NCI-H2107 treated with DMSO at 0.1 percent for 48 hours (cell line): Measurements from ENCODE around the gene CBARP.
"Not testable (repeated sequence)": the region's sequence is repeated elsewhere in the genome, so short reads cannot be mapped to it uniquely, and the experiment has no call there.

ENCODE experiments used
- DNase-seq: peaks from one replicate; lab custom pipeline; 2025; ENCODE audit not compliant: unreplicated experiment; lab: John Stamatoyannopoulos, UW

The CBARP gene

DNA sequence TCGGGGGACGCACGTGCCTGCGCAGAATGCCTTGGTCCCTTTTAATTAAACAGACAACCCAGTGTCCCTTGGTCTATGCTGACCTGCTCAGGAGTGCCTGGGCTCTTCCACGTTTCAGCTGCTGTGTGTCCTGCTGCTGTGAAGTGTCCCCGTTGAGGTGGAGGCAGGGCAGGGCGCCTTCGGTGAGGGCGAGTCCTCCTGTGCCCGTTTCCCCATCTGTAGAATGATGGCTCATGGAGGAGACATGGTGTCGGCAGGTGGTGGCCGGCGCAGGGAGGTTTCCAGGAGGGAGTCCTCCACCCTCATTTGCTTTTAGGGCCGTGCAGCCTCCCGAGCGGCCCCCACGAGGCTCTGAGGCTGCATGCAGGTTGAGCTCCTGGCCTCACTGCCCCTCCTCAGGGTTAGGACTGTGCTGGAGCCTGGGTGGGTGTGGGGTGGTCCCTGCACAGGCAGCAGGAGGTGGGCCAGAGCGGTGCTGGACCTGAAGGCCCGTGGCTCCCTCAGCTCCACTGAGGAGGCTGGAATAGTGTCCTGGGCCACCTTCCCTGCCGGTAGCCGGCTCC lies 23.4 kb downstream of the CBARP start:
- no peak for DNase-seq

DNA sequence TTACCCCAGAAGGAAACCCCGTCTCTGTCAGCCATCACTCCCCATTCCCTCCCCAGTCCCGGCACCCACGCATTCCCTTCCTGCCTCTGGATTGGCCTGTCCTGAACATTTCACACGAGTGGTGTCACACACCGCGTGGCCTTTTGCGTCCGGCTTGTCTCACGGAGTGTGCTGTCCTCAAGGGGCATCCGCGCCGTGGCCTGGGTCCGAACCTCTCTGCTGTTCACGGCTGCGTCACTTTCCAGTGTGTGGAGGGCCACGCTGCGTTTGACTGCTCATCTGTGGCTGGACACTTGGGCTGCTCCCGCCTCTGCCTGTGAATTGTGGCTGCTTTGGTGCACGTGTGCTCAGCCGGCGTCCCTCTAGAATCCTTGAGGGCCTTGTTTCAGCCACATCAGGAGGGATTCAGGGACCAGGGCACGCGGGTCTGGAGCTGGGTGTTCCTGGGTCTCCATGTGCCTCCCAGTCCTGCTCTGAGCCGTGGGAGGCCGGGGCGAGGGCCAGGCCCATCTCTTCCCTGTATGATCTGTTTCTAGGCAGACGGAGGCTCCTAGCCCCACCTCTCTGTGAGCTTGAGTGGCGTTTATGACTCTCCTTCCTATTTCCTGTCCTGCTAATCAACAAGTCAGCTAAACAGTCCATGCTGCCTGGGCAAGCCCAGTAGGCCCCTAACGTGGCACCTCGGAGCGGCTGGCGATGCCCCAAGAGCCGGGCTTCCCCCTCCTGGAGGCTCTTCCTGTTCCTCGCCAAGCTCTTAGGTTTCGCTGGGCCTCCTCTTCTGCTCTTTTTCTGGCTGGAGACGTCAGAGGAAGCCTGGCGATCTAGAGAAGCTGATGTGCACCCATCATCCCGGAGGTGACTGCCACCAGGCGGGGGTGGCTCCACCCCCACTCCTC lies 24.2 kb downstream of the CBARP start:
- no peak for DNase-seq

- DNase-seq = no peak
Observed at GRCh38 chr19:1211494-1212234, 26.1 kb downstream of the CBARP start.

DNA sequence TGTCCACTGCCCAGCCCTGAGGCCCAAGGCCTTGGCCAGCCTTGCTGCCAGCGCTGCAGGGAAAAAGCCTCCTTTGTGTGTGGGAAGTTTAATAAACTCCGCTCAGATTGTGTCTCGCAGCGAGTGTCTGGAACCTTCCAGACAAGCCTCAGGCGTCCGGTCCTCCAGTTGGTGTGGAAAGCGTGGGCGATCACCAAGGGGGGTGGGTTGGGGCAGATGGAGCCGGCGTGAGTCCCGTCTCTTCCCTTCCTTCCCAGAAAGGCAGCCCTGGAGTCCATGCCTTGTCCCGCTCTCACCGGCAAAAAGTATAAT lies 27.6 kb downstream of the CBARP start:
- DNase-seq = no peak

DNA sequence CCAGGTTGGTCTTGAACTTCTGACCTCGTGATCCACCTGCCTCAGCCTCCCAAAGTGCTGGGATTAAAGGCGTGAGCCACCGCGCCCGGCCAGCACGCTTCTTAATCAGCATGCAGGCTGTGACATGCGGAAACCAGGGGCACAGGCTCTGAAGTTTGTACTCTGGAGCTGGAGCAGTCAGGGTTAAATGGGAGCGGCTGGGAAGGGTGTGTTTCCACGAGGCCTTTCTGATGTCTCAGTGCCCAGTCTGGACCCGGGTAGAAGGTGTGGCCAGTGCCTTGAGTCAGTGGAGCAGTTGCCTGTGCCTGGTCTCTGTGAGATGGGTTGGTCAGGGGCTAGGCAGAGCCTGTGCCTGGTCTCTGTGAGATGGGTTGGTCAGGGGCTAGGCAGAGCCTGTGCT lies 29.0 kb downstream of the CBARP start:
- not testable (repeated sequence) for DNase-seq

DNA sequence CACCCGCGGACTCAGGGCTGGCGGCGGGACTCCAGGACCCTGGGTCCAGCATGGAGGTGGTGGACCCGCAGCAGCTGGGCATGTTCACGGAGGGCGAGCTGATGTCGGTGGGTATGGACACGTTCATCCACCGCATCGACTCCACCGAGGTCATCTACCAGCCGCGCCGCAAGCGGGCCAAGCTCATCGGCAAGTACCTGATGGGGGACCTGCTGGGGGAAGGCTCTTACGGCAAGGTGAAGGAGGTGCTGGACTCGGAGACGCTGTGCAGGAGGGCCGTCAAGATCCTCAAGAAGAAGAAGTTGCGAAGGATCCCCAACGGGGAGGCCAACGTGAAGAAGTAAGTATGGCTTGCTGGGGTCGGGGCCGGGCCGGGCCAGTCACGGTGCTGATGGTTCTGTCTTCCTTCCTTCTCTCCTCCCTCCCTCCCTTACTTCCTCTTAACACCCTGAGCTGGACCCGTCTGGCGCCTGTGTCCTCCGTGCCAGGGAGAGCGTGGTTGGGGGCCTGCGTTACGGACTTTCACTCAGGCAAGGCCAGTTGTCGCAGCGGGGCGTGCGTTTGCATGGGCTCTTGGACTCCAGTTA lies 30.8 kb downstream of the CBARP start:
- DNase-seq = no peak

GRCh38 chr19:1206150-1206863 lies 31.5 kb downstream of the CBARP start:
- no peak for DNase-seq

DNA sequence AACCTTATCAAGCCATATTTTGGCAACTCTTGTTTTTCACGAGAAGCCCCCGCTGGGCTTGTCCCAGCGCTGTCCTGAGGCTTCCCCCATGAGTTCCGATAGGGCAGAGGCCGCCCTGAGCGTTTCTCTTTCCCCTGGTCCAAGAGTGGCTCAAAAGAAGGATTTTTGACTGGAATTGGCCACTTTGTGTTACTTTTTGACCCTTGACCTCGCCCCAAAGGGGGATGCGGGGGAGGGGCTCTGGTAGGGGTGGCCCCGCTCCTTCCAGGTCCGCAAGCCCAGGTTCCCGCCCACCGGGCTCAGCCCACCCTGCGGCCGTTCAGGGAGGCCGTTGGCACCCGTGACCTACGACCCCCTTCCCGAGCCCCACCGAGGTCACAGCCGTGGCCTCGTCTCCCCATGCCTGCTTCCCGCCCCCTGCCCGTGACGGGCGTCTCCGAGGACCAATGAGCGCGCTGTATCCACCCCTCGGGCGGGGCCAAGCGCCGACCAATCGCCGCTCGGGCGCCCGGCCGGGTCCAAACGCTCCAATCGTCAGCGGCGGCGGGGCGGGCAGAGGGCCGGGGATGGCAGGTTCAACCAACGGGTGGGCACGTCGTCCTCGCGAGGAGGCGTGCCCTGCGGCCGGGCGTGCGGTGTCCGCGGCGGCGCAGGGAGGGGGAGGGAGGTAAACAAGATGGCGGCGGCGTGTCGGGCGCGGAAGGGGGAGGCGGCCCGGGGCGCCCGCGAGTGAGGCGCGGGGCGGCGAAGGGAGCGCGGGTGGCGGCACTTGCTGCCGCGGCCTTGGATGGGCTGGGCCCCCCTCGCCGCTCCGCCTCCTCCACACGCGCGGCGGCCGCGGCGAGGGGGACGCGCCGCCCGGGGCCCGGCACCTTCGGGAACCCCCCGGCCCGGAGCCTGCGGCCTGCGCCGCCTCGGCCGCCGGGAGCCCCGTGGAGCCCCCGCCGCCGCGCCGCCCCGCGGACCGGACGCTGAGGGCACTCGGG lies 32.4 kb downstream of the CBARP start, which contains the start of gene STK11:
TSS of gene STK11 (plus strand) at position 665 of the 986 bp plus-strand sequence. CDS start 1,136 bp downstream, outside the sequence.
- peak; percentile 78 for DNase-seq

DNA sequence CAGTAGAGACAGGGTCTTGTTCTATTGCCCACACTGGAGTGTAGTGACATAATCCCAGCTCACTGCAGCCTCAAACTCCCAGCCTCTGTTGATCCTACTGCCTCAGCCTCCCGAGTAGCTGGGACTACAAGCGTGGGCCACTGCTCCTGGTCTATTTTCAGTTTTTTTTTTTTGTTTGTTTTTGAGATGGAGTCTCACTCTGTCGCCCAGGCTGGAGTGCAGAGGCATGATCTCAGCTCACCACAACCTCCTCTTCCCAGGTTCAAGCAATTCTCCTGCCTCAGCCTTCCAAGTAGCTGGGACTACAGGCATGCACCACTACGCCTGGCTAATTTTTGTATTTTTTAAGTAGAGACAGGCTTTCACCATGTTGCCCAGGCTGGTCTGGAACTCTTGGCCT lies 37.2 kb downstream of the CBARP start:
- not testable (repeated sequence) for DNase-seq

- DNase-seq = no peak
Observed at GRCh38 chr19:1199531-1199930, 38.3 kb downstream of the CBARP start.

GRCh38 chr19:1189419-1189818 lies 48.4 kb downstream of the CBARP start:
- DNase-seq = no peak

DNA sequence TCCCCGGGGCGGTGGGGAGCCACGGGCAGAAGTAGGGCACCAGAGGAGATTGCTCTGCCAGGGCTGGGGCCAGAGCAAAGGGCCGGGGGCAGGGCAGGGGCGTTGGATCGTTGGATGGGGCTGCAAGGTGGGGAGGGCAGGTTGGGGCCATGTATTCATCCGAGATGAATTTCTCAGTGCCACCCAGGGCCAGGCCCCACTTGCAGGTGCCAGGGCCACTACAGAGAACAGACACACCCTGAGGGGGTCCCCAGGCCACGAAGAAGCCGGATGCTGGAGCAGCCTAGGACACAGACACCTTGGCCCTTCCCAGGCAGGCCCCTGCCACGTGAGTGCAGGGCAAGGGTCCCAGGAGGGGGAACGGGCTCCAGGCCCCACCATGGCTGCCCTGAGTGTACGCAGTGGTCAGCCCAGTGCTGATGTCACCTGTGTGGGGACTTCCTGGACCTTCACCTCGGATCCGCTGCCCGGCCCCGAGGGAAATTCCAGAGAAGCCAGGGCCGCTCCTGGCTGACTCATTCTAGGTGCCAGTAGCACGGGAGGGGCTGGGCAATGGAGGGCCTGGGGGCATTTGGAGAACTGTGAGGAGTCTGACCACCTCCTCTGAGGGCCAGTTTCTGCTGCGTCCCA lies 54.1 kb downstream of the CBARP start:
- DNase-seq = no peak

DNA sequence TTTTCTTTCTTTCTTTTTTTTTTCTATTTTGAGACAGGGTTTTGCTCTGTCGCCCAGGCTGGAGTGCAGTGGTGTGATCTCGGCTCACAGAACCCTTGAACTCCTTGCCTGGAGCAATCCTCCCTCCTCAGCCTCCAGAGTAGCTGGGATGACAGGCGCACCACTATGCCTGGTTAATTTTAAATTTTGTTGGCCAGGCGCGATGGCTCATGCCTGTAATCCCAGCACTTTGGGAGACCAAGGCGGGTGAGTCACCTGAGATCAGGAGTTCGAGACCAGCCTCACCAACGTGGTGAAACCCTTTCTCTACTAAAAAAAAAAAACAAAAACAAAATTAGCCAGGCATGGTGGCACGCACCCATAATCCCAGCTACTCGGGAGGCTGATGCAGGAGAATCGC lies 55.1 kb downstream of the CBARP start:
- DNase-seq = no peak

DNA sequence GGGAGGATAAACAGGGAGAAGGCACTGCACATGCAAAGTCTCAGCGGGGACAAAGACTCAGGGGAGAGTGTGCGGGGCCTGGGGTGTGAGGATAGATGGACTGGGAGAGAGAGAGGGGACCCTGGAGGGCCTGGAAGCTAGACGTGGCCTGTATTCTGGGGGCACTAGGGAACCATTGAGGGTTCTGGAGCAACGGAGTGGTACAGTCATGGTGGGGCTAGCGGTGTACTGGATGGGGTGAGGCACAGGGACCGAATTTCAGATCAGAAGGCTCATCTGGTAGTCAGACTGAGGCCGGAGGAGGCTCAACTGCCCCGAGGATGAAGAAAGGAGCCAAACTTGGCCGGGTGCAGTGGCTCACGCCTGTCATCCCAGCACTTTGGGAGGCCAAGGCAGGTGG lies 55.7 kb downstream of the CBARP start:
- DNase-seq = no peak

DNA sequence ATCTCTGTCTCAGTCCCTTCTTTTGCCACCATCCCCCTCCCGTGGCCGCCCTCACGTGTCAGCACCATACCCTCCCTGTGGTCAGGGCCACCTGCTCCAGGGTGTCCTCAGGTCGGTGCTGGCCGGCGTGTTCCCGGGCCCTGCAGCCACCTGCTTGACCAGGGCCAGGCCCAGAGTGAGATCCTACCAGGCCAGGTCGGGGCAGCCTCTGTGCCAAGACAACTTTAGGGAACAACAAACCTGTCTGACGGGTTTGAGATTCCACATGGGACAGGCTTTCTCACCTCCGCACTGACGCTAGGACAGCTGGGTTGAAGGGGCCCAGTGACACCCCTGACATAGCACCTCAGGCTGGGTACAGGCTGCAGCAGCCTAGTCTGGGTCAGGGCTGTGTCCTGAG lies 56.2 kb downstream of the CBARP start:
- DNase-seq = no peak
